HepG2 (cell line): ENCODE data around the gene GNA15. TPM values are rescaled to one million over a fixed set of nuclear protein-coding genes. Genes with fewer than 3 reads are reported as not detected.

Experiments used
- CBFB ChIP-seq: sonication (generic); formaldehyde crosslinking; IDR thresholded peaks from 2 replicates; pipeline ENCODE4 v1.4.0; 2020; ENCODE audit warnings: missing genetic modification reagents
- CHD2 ChIP-seq: IDR thresholded peaks from 2 replicates; pipeline ENCODE4 v1.6.1; 2011; ENCODE audit warnings: low read depth, low read length, improper control_type of control experiment
- FUBP1 ChIP-seq: sonication (generic); formaldehyde crosslinking; IDR thresholded peaks from 2 replicates; pipeline ENCODE4 v1.5.1; 2020; ENCODE audit warnings: missing genetic modification reagents, mild to moderate bottlenecking, borderline replicate concordance
- KIAA2018 ChIP-seq: sonication (generic); formaldehyde crosslinking; IDR thresholded peaks from 2 replicates; pipeline ENCODE4 v1.5.0; 2020; ENCODE audit warnings: mild to moderate bottlenecking, missing genetic modification reagents, borderline replicate concordance
- PHF8 ChIP-seq: sonication (generic); formaldehyde crosslinking; IDR thresholded peaks from 2 replicates; pipeline ENCODE4 v1.5.0; 2020; ENCODE audit warnings: missing genetic modification reagents
- POLR2A ChIP-seq, 2 experiments: IDR thresholded peaks; 2 replicates each; pipeline ENCODE4 v1.6.1; 2011; ENCODE audit warnings: low read depth in 2 of 2, low read length in 2 of 2, mild to moderate bottlenecking in 1 of 2, moderate library complexity in 1 of 2; ENCODE audit not compliant: insufficient read depth in 1 of 2
- POLR2AphosphoS5 ChIP-seq: IDR thresholded peaks from 2 replicates; pipeline ENCODE4 v1.6.1; 2012; ENCODE audit warnings: low read depth, low read length
- SALL2 ChIP-seq: sonication (generic); formaldehyde crosslinking; IDR thresholded peaks from 2 replicates; pipeline ENCODE4 v1.8.1; 2023; ENCODE audit warnings: mild to moderate bottlenecking, missing genetic modification reagents, inconsistent platforms
- THAP11 ChIP-seq: IDR thresholded peaks from 2 replicates; pipeline ENCODE4 v1.6.1; 2016; ENCODE audit warnings: missing biosample characterization, missing genetic modification reagents
- ZBTB44 ChIP-seq: sonication (generic); formaldehyde crosslinking; IDR thresholded peaks from 2 replicates; pipeline ENCODE4 v1.4.0; 2020; ENCODE audit warnings: missing genetic modification reagents
- ZNF180 ChIP-seq: sonication (generic); formaldehyde crosslinking; IDR thresholded peaks from 2 replicates; pipeline ENCODE4 v1.4.0; 2020; ENCODE audit warnings: low read depth, missing genetic modification reagents, borderline replicate concordance
- ZNF256 ChIP-seq: sonication (generic); formaldehyde crosslinking; conservative IDR thresholded peaks from 2 replicates; pipeline ENCODE4 v1.4.0; 2020; ENCODE audit warnings: missing genetic modification reagents
- ZNF430 ChIP-seq: sonication (generic); formaldehyde crosslinking; IDR thresholded peaks from 2 replicates; pipeline ENCODE4 v1.9.0; 2021; ENCODE audit warnings: mild to moderate bottlenecking, missing genetic modification reagents
- ZNF672 ChIP-seq: sonication (generic); formaldehyde crosslinking; IDR thresholded peaks from 2 replicates; pipeline ENCODE4 v1.8.1; 2022; ENCODE audit warnings: missing genetic modification reagents
- ZNF704 ChIP-seq: sonication (generic); formaldehyde crosslinking; IDR thresholded peaks from 2 replicates; pipeline ENCODE4 v1.8.1; 2023; ENCODE audit warnings: mild to moderate bottlenecking, inconsistent platforms, moderate library complexity, missing genetic modification reagents, borderline replicate concordance
- ZNF773 ChIP-seq: sonication (generic); formaldehyde crosslinking; IDR thresholded peaks from 2 replicates; pipeline ENCODE4 v1.4.0; 2020; ENCODE audit warnings: missing genetic modification reagents, borderline replicate concordance
- ZNF839 ChIP-seq: sonication (generic); formaldehyde crosslinking; IDR thresholded peaks from 2 replicates; pipeline ENCODE4 v1.4.0; 2020; ENCODE audit warnings: missing genetic modification reagents, mild to moderate bottlenecking, borderline replicate concordance
- polyA plus RNA-seq, 8 experiments: library from polyadenylated mRNA; depleted of rRNA in 3 of 8; stranded (reverse) in 7 of 8; unstranded in 1 of 8; fragments of >200 nt; fragmentation: Illumina TruSeq in 4 of 8; extraction: Trizol in 4 of 8; gene quantifications; 2 replicates each; pipeline versions ENCODE4 v1.2.1 to v1.2.3, GENCODE V29; 2011 to 2016; ENCODE audit warnings: low read depth in 4 of 8, missing spikeins in 1 of 8, mixed read lengths in 1 of 8; ENCODE audit not compliant: insufficient read depth in 1 of 8
- total RNA-seq, 5 experiments: library from RNA; depleted of rRNA; stranded (reverse); fragments of >200 nt; fragmentation: Illumina TruSeq; extraction: Trizol; gene quantifications; 2 replicates each; pipeline ENCODE4 v1.2.3, GENCODE V29; 2016; ENCODE audit warnings: low read depth in 1 of 5

Gene GNA15
- total and polyA plus RNA-seq, 2 of the 13 experiments (the other 11 are each of a cell fraction or from before 2014, with no cell fraction given) = not detected

- TF ChIP-seq KIAA2018 (CRISPR knock-in tag) = no peak
- TF ChIP-seq ZNF430 (CRISPR knock-in tag) = no peak
- no peak for TF ChIP-seq ZBTB44 (CRISPR knock-in tag)
- TF ChIP-seq ZNF704 (CRISPR knock-in tag) = peak; percentile 31; the same call in 1 of the 2 replicates
- TF ChIP-seq CHD2 = 0 out of 2 replicates have a peak, but pooled peaks have one; percentile 13
- peak; percentile 64; the same call in 1 of the 2 replicates for TF ChIP-seq ZNF839 (CRISPR knock-in tag)
- 0 out of 2 replicates have a peak, but pooled peaks have one; percentile 40 for TF ChIP-seq CBFB (CRISPR knock-in tag)
- 0 out of 2 replicates have a peak, but pooled peaks have one; percentile 22 for TF ChIP-seq ZNF672 (CRISPR knock-in tag)
- peak; percentile 72 for TF ChIP-seq PHF8
- peak; percentile 29; the same call in 1 of the 2 replicates for TF ChIP-seq POLR2AphosphoS5
- TF ChIP-seq POLR2A (IDR thresholded peaks at IDR 0.05; ENCODE audit: insufficient read depth in 1 of 2, low read depth in 2 of 2, low read length in 2 of 2) = peak; percentile 63 to 66; a peak in 2 of 4 replicates
- TF ChIP-seq FUBP1 = no peak
- TF ChIP-seq ZNF773 (CRISPR knock-in tag) = no peak; the same call in 1 of the 2 replicates
- TF ChIP-seq ZNF256 (CRISPR knock-in tag) = no peak
- peak; percentile 96 for TF ChIP-seq THAP11 (CRISPR knock-in tag)
- peak; percentile 46; the same call in 1 of the 2 replicates for TF ChIP-seq SALL2
- no peak for TF ChIP-seq ZNF180 (CRISPR knock-in tag)
These were observed 49.8 kb downstream of the GNA15 start, which contains the start of gene NCLN (continued) for GRCh38 chr19:3185461-3186159.
